K562 (cell line): ENCODE measurements around the gene FAM107B. TPM values are rescaled to one million over a fixed set of nuclear protein-coding genes. Genes with fewer than 3 reads are reported as not detected.

Experiments used
- ATAC-seq: fragments of 200-7000 bp; cut with Tn5 transposase; 3 replicates; pipeline ENCODE4 v1.9.1; 2020; ENCODE audit warnings: moderate library complexity
- BruUV-seq: library from RNA; stranded (reverse); fragments of 400-500 nt; replicated peaks from 2 replicates; lab custom pipeline; 2021; lab: Mats Ljungman, UMichigan
- CTCF ChIA-PET: fragments of 300-600 bp; formaldehyde crosslinking; extraction: SDS; loops from one replicate; lab custom pipeline; 2021; ENCODE audit warnings: low intra/inter-chr PET ratio; lab: Yijun Ruan, JAX
- POLR2A ChIA-PET: fragments of 300-600, 350-650 bp; sonication (Branson Sonifier 250); formaldehyde crosslinking; extraction: SDS; loops from one replicate; lab custom pipeline; 2021; ENCODE audit warnings: antibody characterized with exemption, inconsistent platforms; lab: Yijun Ruan, JAX
- DNase-seq, 4 experiments: peaks; one replicate each; pipeline versions ENCODE4 v3.0.0 to v3.0.0-alpha.2; 2011 to 2018; ENCODE audit warnings: low spot score in 3 of 4, mixed read lengths in 3 of 4; ENCODE audit errors: extremely low read depth in 1 of 4
- FAIRE-seq: peaks from 2 replicates; lab custom pipeline; 2011; peaks lifted over from hg19 to GRCh38; lab: Jason Lieb, UNC
- H2AFZ ChIP-seq: 2 replicates; pipeline ENCODE4 v1.6.0; 2011; ENCODE audit warnings: low read depth, low read length, control low read depth, inconsistent platforms
- H3K27ac ChIP-seq: fragments of 200-600 bp; 3 replicates; pipeline ENCODE4 v1.8.0; 2011; ENCODE audit warnings: low read depth, mild to moderate bottlenecking, control low read depth, inconsistent platforms, low read length, moderate library complexity, mixed read lengths; ENCODE audit errors: extremely low read depth
- H3K27me3 ChIP-seq, 2 experiments: fragments of 300-600 bp in 1 of 2; 2 replicates in 1 of 2; 3 replicates in 1 of 2; pipeline versions ENCODE4 v1.6.0 to v1.8.0; 2011; ENCODE audit warnings: inconsistent platforms in 2 of 2, low read length in 2 of 2, mild to moderate bottlenecking in 1 of 2, mixed read lengths in 1 of 2, moderate library complexity in 1 of 2; ENCODE audit not compliant: control insufficient read depth in 2 of 2, insufficient read depth in 2 of 2
- H3K36me3 ChIP-seq: fragments of 300-600 bp; 3 replicates; pipeline ENCODE4 v1.8.0; 2011; ENCODE audit warnings: mild to moderate bottlenecking, low read length, inconsistent platforms; ENCODE audit not compliant: control insufficient read depth, insufficient read depth
- H3K4me1 ChIP-seq, 2 experiments: fragments of 200-600 bp in 1 of 2; replicated peaks in 1 of 2; 2 replicates in 1 of 2; 3 replicates in 1 of 2; pipeline versions ENCODE4 v1.5.1 to v1.8.0; 2011; ENCODE audit warnings: inconsistent platforms in 2 of 2, low read length in 2 of 2, mild to moderate bottlenecking in 1 of 2, mixed read lengths in 1 of 2, moderate library complexity in 1 of 2; ENCODE audit not compliant: control insufficient read depth in 2 of 2, insufficient read depth in 2 of 2
- H3K4me2 ChIP-seq: 2 replicates; pipeline ENCODE4 v1.6.1; 2011; ENCODE audit warnings: low read length, control low read depth, inconsistent platforms, mixed read lengths; ENCODE audit not compliant: insufficient read depth
- H3K4me3 ChIP-seq: fragments of 200-600 bp; sonication (generic), shearing (Covaris generic); 2 replicates; pipeline ENCODE4 v1.5.1; 2016; ENCODE audit warnings: control low read depth, inconsistent platforms
- H3K79me2 ChIP-seq: fragments of 200-600 bp; 3 replicates; pipeline ENCODE4 v1.8.0; 2011; ENCODE audit warnings: low read length, inconsistent platforms; ENCODE audit not compliant: control insufficient read depth, insufficient read depth
- H3K9ac ChIP-seq, 2 experiments: 2 replicates each; pipeline versions ENCODE4 v1.6.0 to v1.6.1; 2011; ENCODE audit warnings: low read depth in 2 of 2, low read length in 2 of 2, control low read depth in 1 of 2, inconsistent platforms in 1 of 2, mild to moderate bottlenecking in 1 of 2, mixed read lengths in 1 of 2; ENCODE audit not compliant: insufficient read depth in 1 of 2
- H3K9me1 ChIP-seq: one replicate; pipeline ENCODE4 v1.6.0; 2011; ENCODE audit warnings: inconsistent platforms, mild to moderate bottlenecking, low read length, moderate library complexity; ENCODE audit not compliant: control insufficient read depth, insufficient read depth
- H3K9me3 ChIP-seq: replicated peaks from 2 replicates; pipeline ENCODE4 v1.5.1; 2011; ENCODE audit warnings: low read depth, low read length, inconsistent platforms; ENCODE audit not compliant: control insufficient read depth, insufficient read depth
- H4K20me1 ChIP-seq: replicated peaks from 2 replicates; pipeline ENCODE4 v1.6.1; 2011; ENCODE audit warnings: low read length, inconsistent platforms, mixed read lengths; ENCODE audit not compliant: control insufficient read depth, insufficient read depth
- NR2C2 ChIP-seq, 2 experiments: fragments of 200-800 bp in 1 of 2; sonication (Bioruptor generic) in 1 of 2; sonication (generic) in 1 of 2; formaldehyde crosslinking in 1 of 2; IDR thresholded peaks; 2 replicates each; pipeline versions ENCODE4 v1.6.1 to v1.8.0; 2016 to 2022; ENCODE audit warnings: mild to moderate bottlenecking in 1 of 2, missing compliant biosample characterization in 1 of 2, missing genetic modification characterization in 1 of 2, missing genetic modification reagents in 1 of 2
- SAFB2 ChIP-seq: fragments of 200-400 bp; formaldehyde crosslinking; IDR thresholded peaks from 2 replicates; pipeline ENCODE4 v1.6.1; 2018; ENCODE audit warnings: borderline replicate concordance, low read length, low read depth, moderate library complexity; ENCODE audit not compliant: severe bottlenecking
- SPI1 ChIP-seq: IDR thresholded peaks from 2 replicates; pipeline ENCODE4 v1.6.1; 2011; ENCODE audit warnings: low read depth, low read length, control low read depth, borderline replicate concordance
- TAF1 ChIP-seq: IDR thresholded peaks from 2 replicates; pipeline ENCODE4 v1.6.1; 2011; ENCODE audit warnings: mild to moderate bottlenecking, low read length, moderate library complexity; ENCODE audit not compliant: insufficient read depth, control insufficient read depth, severe bottlenecking; ENCODE audit errors: extremely low read depth
- WGBS: fragments of 100-300 bp; shearing (Covaris generic); methylation state at CpG from one replicate; pipeline ENCODE4 v1.1.6; 2016; ENCODE audit warnings: low coverage, mixed read lengths; ENCODE audit not compliant: insufficient coverage; ENCODE audit errors: missing lambda C conversion rate; 5-methylcytosine and 5-hydroxymethylcytosine counted together
- in situ Hi-C: fragments of 300-500 bp; cut with MboI; formaldehyde crosslinking; loops from 4 replicates; pipeline ENCODE4 v1.15.0; 2018; ENCODE audit warnings: inconsistent platforms, mixed read lengths
- intact Hi-C: fragments of 100-400 bp; cut with micrococcal nuclease; formaldehyde crosslinking; loops from 2 replicates; pipeline ENCODE4 v1.14.2; 2022
- polyA plus RNA-seq, 8 experiments: library from polyadenylated mRNA; depleted of rRNA in 4 of 8; stranded (reverse) in 5 of 8; unstranded in 3 of 8; fragments of >200 nt; fragmentation: Nextera tagmentation in 2 of 8; fragmentation: Illumina TruSeq in 1 of 8; extraction: Ambion mirVana in 2 of 8; extraction: Trizol in 1 of 8; gene quantifications; 2 replicates each; pipeline versions ENCODE4 v1.2.1 to v1.2.3, GENCODE V29; 2011 to 2014; ENCODE audit warnings: inconsistent platforms in 1 of 8, missing spikeins in 1 of 8
- total RNA-seq, 7 experiments: library from RNA; depleted of rRNA in 6 of 7; stranded (reverse); fragments of >200 nt in 6 of 7; fragmentation: Illumina TruSeq in 2 of 7; extraction: Trizol in 2 of 7; gene quantifications; 2 replicates each; pipeline versions ENCODE4 v1.2.1 to v1.2.3, GENCODE V29; 2011 to 2021; ENCODE audit warnings: low replicate concordance in 1 of 7
- TF ChIP-seq, protein P1 (sequence below), 2 experiments: fragments of 450-650 bp in 1 of 2; sonication (generic) in 1 of 2; formaldehyde crosslinking in 1 of 2; IDR thresholded peaks; 2 replicates each; pipeline versions ENCODE4 v1.7.1 to v1.9.0; 2016 to 2022; ENCODE audit warnings: inconsistent platforms in 1 of 2, mild to moderate bottlenecking in 1 of 2, missing genetic modification reagents in 1 of 2
- TF ChIP-seq, protein P2 (sequence below), 2 experiments: IDR thresholded peaks in 1 of 2; conservative IDR thresholded peaks in 1 of 2; 2 replicates each; pipeline ENCODE4 v1.6.1; 2016; ENCODE audit warnings: low read depth in 2 of 2, mild to moderate bottlenecking in 1 of 2, missing compliant biosample characterization in 1 of 2, missing genetic modification characterization in 1 of 2, moderate library complexity in 1 of 2

Gene FAM107B
- total and polyA plus RNA-seq, 9 of the 15 experiments (the other 6 are each of a cell fraction or from before 2014, with no cell fraction given) = 0.40 to 2.8 (median 1.4) TPM

DNA sequence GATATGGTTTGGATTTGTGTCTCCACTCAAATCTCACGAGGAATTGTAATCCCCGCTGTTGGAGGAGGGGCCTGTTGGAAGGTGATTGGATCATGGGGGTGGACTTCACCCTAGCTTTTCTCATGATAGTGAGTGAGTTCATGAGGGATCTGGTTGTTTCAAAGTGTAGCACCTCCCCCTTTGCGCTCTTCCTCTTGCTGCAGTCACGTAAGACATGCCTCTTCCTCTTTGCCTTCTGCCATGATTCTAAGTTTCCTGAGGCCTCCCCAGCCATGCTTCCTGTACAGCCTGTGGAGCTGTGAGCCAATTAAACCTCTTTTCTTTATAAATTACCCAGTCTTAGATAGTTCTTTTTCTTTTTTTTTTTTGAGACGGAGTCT, 46.1 kb upstream of the FAM107B start:
- Histone ChIP-seq H3K9me1 (no peaks in the 10 kb centered on the region), H3K79me2 (no peaks in the 10 kb centered on the region), H3K27ac (no peak overlapping the region), H3K36me3 (no peaks in the 10 kb centered on the region), H2AFZ (peak overlapping the region; percentile 79), H3K9me3 (no peaks in the 10 kb centered on the region), H3K4me3 (no peak overlapping the region), H4K20me1 (no peaks in the 10 kb centered on the region), H3K27me3 (peaks cover 8 to 10% of the 10 kb centered on the region in 2 experiments; a peak in 4 of 5 replicates), H3K4me2 (peak overlapping the region; percentile 51), H3K9ac (no peak overlapping the region), H3K4me1 (no peaks in the 10 kb centered on the region; a peak in 1 of 5 replicates)
- no peak for FAIRE-seq
- ChIA-PET POLR2A (interaction anchor here (1.1 kb wide), 1 partner anchor 17 kb away, joined by 3 read pairs; the partner anchor contains the start of gene CDNF), CTCF (no interaction called here)
- ATAC-seq = peak; percentile 81
- 17% methylated on average over 5 of the region's 5 CpGs for WGBS
- intact Hi-C loops (no loop called here), in situ Hi-C loops (no loop called here)
- no TSS peak for BruUV-seq
- peak in 1 of 4 experiments; percentile 41 for DNase-seq
- TF ChIP-seq NR2C2 (CRISPR knock-in tag; IDR thresholded peaks at IDR 0.05) (no peak), NR2C2 (tag; IDR thresholded peaks at IDR 0.05) (no peak), SPI1 (peak; percentile 66; the same call in 1 of the 2 replicates), SAFB2 (no peak), TAF1 (no peak)
- TF ChIP-seq, protein P1, sequence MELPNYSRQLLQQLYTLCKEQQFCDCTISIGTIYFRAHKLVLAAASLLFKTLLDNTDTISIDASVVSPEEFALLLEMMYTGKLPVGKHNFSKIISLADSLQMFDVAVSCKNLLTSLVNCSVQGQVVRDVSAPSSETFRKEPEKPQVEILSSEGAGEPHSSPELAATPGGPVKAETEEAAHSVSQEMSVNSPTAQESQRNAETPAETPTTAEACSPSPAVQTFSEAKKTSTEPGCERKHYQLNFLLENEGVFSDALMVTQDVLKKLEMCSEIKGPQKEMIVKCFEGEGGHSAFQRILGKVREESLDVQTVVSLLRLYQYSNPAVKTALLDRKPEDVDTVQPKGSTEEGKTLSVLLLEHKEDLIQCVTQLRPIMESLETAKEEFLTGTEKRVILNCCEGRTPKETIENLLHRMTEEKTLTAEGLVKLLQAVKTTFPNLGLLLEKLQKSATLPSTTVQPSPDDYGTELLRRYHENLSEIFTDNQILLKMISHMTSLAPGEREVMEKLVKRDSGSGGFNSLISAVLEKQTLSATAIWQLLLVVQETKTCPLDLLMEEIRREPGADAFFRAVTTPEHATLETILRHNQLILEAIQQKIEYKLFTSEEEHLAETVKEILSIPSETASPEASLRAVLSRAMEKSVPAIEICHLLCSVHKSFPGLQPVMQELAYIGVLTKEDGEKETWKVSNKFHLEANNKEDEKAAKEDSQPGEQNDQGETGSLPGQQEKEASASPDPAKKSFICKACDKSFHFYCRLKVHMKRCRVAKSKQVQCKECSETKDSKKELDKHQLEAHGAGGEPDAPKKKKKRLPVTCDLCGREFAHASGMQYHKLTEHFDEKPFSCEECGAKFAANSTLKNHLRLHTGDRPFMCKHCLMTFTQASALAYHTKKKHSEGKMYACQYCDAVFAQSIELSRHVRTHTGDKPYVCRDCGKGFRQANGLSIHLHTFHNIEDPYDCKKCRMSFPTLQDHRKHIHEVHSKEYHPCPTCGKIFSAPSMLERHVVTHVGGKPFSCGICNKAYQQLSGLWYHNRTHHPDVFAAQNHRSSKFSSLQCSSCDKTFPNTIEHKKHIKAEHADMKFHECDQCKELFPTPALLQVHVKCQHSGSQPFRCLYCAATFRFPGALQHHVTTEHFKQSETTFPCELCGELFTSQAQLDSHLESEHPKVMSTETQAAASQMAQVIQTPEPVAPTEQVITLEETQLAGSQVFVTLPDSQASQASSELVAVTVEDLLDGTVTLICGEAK (IDR thresholded peaks at IDR 0.05) = 0 out of 2 replicates have a peak, but pooled peaks have one; percentile 34
- TF ChIP-seq, protein P1 (CRISPR knock-in tag; IDR thresholded peaks at IDR 0.05) = no peak
- TF ChIP-seq, protein P2, sequence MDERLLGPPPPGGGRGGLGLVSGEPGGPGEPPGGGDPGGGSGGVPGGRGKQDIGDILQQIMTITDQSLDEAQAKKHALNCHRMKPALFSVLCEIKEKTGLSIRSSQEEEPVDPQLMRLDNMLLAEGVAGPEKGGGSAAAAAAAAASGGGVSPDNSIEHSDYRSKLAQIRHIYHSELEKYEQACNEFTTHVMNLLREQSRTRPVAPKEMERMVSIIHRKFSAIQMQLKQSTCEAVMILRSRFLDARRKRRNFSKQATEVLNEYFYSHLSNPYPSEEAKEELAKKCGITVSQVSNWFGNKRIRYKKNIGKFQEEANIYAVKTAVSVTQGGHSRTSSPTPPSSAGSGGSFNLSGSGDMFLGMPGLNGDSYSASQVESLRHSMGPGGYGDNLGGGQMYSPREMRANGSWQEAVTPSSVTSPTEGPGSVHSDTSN (CRISPR knock-in tag; IDR thresholded peaks at IDR 0.05; ENCODE audit: low read depth) = no peak
- TF ChIP-seq, protein P2 (tag; conservative IDR thresholded peaks at IDR 0.05; ENCODE audit: low read depth) = no peak
